Neutrophil (primary cell): ENCODE measurements around the gene GPR132.
A peak's percentile ranks its signal among the peaks of the same experiment; 100 is the strongest.

Source experiments
- H3K27ac ChIP-seq: fragments of 200-600 bp; sonication (generic); 2 replicates; pipeline ENCODE4 v1.5.1; 2016; ENCODE audit warnings: mild to moderate bottlenecking, moderate library complexity
- H3K27me3 ChIP-seq: fragments of 200-600 bp; sonication (generic); 2 replicates; pipeline ENCODE4 v1.6.0; 2016; ENCODE audit warnings: mild to moderate bottlenecking
- H3K36me3 ChIP-seq: fragments of 200-600 bp; sonication (generic); 2 replicates; pipeline ENCODE4 v1.5.1; 2017
- H3K4me1 ChIP-seq, 2 experiments: fragments of 200-600 bp in 1 of 2; sonication (generic) in 1 of 2; 1 replicate in 1 of 2; 2 replicates in 1 of 2; pipeline versions ENCODE4 v1.5.1 to v1.6.1; 2013 to 2016; ENCODE audit warnings: low read depth in 1 of 2, low read length in 1 of 2, mild to moderate bottlenecking in 1 of 2, moderate library complexity in 1 of 2; ENCODE audit not compliant: control insufficient read depth in 1 of 2, insufficient read depth in 1 of 2
- H3K4me3 ChIP-seq, 2 experiments: fragments of 200-600 bp in 1 of 2; sonication (generic) in 1 of 2; 1 replicate in 1 of 2; 2 replicates in 1 of 2; pipeline ENCODE4 v1.5.1; 2013 to 2016; ENCODE audit warnings: low read depth in 1 of 2, low read length in 1 of 2, mild to moderate bottlenecking in 1 of 2, moderate library complexity in 1 of 2
- H3K9me3 ChIP-seq: fragments of 200-600 bp; sonication (generic); 2 replicates; pipeline ENCODE4 v1.5.1; 2016
- CTCF ChIP-seq: fragments of 200-600 bp; sonication (generic); IDR thresholded peaks from 2 replicates; pipeline ENCODE4 v1.5.1; 2016; ENCODE audit warnings: antibody characterized with exemption

GPR132 gene

GRCh38 chr14:105093038-105093430 is 27.8 kb upstream of the GPR132 start:
- peaks cover 82% of the 10 kb centered on the region for H3K27me3 ChIP-seq
- H3K27ac ChIP-seq = no peak overlapping the region
- H3K9me3 ChIP-seq = no peaks in the 10 kb centered on the region
- peaks cover 8 to 13% of the 10 kb centered on the region in 2 experiments for H3K4me1 ChIP-seq
- no peak for TF ChIP-seq CTCF
- H3K36me3 ChIP-seq = no peaks in the 10 kb centered on the region
- peak overlapping the region in 1 of 2 experiments; percentile 32 for H3K4me3 ChIP-seq

GRCh38 chr14:105092171-105093037 is 27.2 kb upstream of the GPR132 start:
- H3K27me3 ChIP-seq = peaks cover 88% of the 10 kb centered on the region
- H3K4me1 ChIP-seq = peaks cover 14 to 17% of the 10 kb centered on the region in 2 experiments
- H3K4me3 ChIP-seq = peak overlapping the region in 1 of 2 experiments; percentile 32
- no peaks in the 10 kb centered on the region for H3K36me3 ChIP-seq
- no peak for TF ChIP-seq CTCF
- H3K9me3 ChIP-seq = no peaks in the 10 kb centered on the region
- H3K27ac ChIP-seq = no peak overlapping the region

DNA sequence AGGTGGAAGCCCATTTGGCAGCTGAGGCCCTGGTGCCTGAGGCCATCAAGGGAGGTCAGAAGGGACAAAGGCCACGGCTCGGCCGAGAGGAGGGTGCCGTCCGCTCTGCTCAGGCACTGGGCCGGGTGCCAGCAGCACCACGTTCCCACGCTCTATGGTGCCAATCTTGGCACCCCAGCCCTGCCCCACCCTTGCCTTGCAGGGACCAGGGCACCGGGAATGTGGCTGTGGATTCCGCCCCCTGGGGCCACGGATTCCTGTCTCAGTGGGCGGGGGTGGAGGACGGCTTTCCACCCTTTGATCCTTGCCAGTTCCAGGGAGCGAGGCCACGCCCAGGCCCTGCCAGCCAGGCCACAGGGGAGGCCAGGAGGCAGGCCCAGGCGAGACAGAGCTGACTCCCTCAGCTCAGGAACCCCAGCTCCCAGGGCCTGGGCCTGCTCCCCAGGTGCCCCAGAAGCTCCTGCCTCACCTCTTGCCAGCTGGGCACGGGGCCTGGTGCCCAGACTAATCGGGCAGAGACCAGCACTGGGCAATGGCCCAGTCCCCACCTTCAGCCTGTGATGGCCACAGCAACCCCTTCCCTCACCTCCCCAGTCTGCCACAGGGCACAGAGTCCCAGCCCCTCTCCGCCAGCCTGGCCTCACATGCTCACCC is 26.4 kb upstream of the GPR132 start:
- Histone ChIP-seq H3K27ac (no peak overlapping the region), H3K4me1 (peaks cover 21 to 25% of the 10 kb centered on the region in 2 experiments), H3K36me3 (no peaks in the 10 kb centered on the region), H3K27me3 (peaks cover 95% of the 10 kb centered on the region), H3K9me3 (no peaks in the 10 kb centered on the region), H3K4me3 (no peak overlapping the region)
- no peak for TF ChIP-seq CTCF

- Histone ChIP-seq H3K4me3 (no peak overlapping the region), H3K9me3 (no peaks in the 10 kb centered on the region), H3K27ac (no peak overlapping the region), H3K27me3 (peaks cover 99% of the 10 kb centered on the region), H3K4me1 (peaks cover 27 to 29% of the 10 kb centered on the region in 2 experiments), H3K36me3 (no peaks in the 10 kb centered on the region)
- no peak for TF ChIP-seq CTCF
These were observed 25.9 kb upstream of the GPR132 start for GRCh38 chr14:105091054-105091516.

DNA sequence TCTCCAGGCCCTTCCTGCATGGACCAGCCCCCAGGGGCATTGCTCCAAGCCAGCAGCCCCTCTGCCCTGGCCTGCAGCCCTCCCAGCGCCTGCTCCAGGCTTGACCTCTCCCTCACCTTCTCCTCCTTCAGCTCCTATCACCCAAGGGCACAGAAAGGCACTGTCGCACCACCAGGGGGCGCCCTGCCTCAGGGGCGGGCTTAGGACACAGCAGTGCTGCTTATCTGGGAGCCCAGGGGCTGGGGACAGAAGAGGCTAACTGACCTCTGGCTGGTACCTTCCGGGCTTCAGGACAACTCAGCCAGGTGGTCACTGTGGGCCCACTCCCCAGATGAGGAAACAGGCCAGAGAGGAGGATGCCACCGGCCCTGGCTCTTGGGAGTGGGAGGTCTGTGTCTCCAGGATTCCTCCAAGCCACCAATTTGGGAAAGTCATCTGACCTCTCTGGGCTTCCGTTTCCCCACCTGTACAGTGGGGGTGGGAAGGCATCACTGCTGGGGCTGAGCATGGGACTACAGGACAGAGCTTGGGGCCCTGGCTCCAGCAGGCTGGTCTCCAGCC is 25.3 kb upstream of the GPR132 start:
- Histone ChIP-seq H3K36me3 (no peaks in the 10 kb centered on the region), H3K27me3 (peaks cover 99% of the 10 kb centered on the region), H3K4me1 (peaks cover 28 to 29% of the 10 kb centered on the region in 2 experiments), H3K9me3 (no peaks in the 10 kb centered on the region), H3K4me3 (no peak overlapping the region), H3K27ac (no peak overlapping the region)
- peak; percentile 86 for TF ChIP-seq CTCF
